Activated CD4-positive, alpha-beta T cell treated with anti-CD3 and anti-CD28 coated beads, Interleukin-2, amount 50 U/mL, for 16 hours (primary cell): ENCODE measurements around the gene WNT3.

Source experiments
- DNase-seq: peaks from one replicate; pipeline ENCODE4 v3.0.0-alpha.2; 2020

The WNT3 gene

DNA sequence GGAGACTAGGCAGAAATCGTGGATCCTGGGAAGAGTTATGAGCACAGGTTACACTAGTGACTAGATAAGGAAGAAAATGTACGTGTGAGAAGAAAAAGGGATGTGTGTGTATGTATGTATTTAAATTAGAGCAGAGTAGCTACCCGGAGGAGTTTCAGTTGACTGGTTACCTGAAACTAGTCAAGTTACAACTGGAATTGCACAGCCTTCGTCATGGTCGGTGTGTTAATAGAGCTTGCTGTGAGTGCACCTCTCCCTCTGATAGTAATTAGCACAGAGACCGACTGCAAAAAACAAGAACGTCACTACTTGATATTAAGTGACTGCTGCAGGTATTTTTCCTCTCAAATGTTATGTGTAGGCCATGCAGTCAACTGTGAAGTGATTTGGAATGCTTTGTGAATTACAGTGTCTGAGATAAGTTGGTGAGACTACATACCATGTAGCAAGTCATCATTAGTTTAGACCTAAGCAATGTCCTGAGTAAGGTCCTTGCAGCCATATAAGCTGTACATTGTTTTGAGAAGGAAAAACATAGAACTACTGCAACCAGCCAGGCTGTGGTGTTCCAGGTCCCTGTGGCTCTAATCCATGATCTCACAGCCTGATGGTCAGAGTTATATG is 95.7 kb downstream of the WNT3 start:
- no peak for DNase-seq

DNA sequence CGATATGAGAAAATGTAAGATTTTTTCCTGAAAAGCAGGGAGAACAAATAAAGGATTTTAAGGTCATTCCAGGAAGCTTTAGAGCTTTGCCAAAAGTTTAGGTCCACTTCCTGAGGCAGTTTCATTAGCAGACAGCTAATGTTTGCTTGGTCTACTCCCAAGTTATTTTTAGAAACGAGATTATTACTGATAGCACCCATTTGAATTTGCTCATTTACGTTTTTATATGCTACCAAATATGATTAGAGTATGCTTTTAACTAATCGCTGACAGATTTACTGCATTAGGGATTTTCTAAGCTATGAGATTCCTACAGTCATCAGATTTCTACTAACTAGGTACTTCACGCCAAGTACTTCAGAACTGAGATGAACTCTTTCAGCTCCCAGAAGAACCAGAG is 98.1 kb downstream of the WNT3 start:
- DNase-seq: no peak

DNA sequence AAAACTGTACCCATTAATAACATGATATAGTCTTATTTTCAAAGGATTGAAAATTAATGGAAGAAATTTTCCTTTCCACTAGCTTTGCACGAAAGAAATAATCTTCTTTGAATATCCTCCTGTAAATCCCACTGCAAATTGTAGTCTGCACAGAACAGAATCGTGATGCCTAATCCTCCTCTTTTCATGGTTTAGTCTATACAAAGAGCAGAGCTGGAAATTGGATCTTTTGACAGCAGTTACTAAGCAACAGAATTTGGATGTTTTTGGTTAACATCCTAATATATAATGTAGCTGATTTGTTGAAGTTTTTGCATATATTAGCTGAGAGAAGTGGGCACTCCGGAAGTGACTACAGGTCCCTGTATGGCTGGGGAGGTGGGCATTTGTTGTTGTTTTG is 98.6 kb downstream of the WNT3 start:
- DNase-seq: no peak

DNA sequence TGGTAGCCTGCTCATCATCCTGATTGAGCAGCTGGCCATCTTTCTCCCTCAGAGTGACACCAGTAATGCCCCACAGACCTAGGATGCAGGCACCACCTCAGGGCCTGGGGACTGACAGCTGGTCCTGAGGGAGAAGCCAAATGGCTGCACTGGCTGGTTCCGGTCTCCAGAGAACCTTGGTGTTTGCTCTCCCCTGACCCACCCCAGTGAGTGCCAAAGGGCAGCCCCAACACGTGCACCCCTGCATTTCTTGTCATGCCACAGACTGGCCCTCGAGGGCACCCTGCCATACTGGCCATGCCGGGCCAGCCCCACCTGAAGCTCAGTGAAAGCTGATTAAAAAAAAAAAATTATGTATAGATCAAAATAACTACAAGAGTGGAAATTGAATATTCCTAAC is 100.5 kb downstream of the WNT3 start:
- no peak for DNase-seq
